Subcutaneous adipose tissue (tissue), 4 donors: ENCODE results near the gene RNF145. TPM values are rescaled to one million over a fixed set of nuclear protein-coding genes. Genes with fewer than 3 reads are reported as not detected.

ENCODE experiments used
- total RNA-seq, 4 donors: library from RNA; depleted of rRNA; stranded (reverse); fragments of >200 nt; gene quantifications; one replicate each; pipeline ENCODE4 v1.1.0, GENCODE V29; 2016
- TF ChIP-seq, protein P1 (sequence below): fragments of 450-650 bp; IDR thresholded peaks from one replicate; pipeline ENCODE4 v1.5.1; 2016; ENCODE audit warnings: low read depth, mild to moderate bottlenecking, control low read depth, antibody characterized with exemption, moderate library complexity

Gene RNF145
- total RNA-seq, 4 donors from 2014 or later = 34.7 to 56.4 (median 48.2) TPM

DNA sequence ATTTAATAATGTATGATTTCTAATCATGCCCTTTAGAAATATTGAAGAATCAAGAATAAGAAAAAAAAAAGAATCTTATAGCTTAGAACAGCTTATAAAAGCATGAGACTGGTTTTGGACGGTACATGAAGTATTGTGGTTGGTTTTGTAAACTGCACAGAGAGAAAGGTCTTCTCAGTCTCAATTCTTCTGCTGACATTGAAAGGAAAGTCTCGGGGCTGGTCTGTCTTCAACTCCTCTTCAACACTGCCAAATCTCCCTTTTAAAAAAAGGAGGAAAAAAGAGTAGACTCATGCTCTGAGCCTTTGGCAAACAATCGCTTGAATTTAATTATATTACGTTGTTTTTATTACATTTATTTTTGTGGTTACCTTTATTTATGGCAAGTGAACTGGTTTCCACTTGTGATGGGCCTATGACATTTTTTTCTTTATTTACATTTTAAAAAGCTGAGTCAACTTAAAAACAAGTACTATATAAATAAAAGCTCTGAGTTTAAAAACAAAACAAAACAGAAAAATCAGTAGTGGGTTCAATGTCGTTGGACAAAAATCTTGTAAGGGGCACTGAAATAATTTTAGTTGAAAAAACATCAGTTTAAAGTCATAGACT, 76.8 kb downstream of the RNF145 start:
- TF ChIP-seq, protein P1, sequence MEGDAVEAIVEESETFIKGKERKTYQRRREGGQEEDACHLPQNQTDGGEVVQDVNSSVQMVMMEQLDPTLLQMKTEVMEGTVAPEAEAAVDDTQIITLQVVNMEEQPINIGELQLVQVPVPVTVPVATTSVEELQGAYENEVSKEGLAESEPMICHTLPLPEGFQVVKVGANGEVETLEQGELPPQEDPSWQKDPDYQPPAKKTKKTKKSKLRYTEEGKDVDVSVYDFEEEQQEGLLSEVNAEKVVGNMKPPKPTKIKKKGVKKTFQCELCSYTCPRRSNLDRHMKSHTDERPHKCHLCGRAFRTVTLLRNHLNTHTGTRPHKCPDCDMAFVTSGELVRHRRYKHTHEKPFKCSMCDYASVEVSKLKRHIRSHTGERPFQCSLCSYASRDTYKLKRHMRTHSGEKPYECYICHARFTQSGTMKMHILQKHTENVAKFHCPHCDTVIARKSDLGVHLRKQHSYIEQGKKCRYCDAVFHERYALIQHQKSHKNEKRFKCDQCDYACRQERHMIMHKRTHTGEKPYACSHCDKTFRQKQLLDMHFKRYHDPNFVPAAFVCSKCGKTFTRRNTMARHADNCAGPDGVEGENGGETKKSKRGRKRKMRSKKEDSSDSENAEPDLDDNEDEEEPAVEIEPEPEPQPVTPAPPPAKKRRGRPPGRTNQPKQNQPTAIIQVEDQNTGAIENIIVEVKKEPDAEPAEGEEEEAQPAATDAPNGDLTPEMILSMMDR = no peak

- TF ChIP-seq, protein P1 = no peak
Observed at GRCh38 chr5:159131951-159132350, 77.4 kb downstream of the RNF145 start.

GRCh38 chr5:159130871-159131270, 78.5 kb downstream of the RNF145 start:
- TF ChIP-seq, protein P1 = no peak

GRCh38 chr5:159128070-159128541, 81.2 kb downstream of the RNF145 start:
- TF ChIP-seq, protein P1 = no peak

GRCh38 chr5:159123700-159124099, 85.7 kb downstream of the RNF145 start:
- TF ChIP-seq, protein P1 = no peak

DNA sequence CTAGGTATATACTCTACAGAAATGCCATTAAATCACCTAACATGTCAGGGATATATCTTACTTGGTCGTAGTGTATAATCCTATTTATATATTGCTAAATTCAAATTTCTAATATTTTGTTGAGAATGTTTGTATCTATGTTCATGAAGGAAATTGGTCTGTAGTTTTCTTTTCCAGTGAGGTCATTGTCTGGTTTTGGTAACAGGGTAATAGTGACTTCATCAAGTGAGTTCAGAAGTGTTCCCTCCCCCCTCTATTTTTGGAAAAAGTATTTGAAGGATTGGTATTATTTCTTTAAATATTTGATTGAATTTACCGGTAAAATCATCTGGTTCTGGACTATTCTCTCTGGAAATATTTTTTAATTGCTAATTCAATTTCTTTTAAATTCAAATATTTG, 86.2 kb downstream of the RNF145 start:
- TF ChIP-seq, protein P1 = no peak

GRCh38 chr5:159121061-159121460, 88.3 kb downstream of the RNF145 start:
- TF ChIP-seq, protein P1 = no peak
